HAP-1 (cell line): ENCODE results near the gene UBL4A.

ENCODE experiments used
- DNase-seq, 2 experiments: peaks; one replicate each; pipeline ENCODE4 v3.0.0-alpha.2; 2016 to 2020; ENCODE audit warnings: low spot score in 2 of 2
- H3K27me3 ChIP-seq: fragments of 250-450 bp; sonication (Bioruptor Pico); 2 replicates; pipeline ENCODE4 v1.5.1; 2020; ENCODE audit warnings: low read depth, mild to moderate bottlenecking, moderate library complexity
- H3K36me3 ChIP-seq: fragments of 250-450 bp; sonication (Bioruptor Pico); replicated peaks from 2 replicates; pipeline ENCODE4 v1.5.1; 2020; ENCODE audit warnings: mild to moderate bottlenecking
- H3K4me1 ChIP-seq: fragments of 250-450 bp; sonication (Bioruptor Pico); 2 replicates; pipeline ENCODE4 v1.5.1; 2020; ENCODE audit warnings: mild to moderate bottlenecking
- H3K4me3 ChIP-seq: fragments of 250-450 bp; sonication (Bioruptor Pico); 2 replicates; pipeline ENCODE4 v1.5.1; 2020; ENCODE audit warnings: mild to moderate bottlenecking, moderate library complexity
- H3K9me3 ChIP-seq: fragments of 250-450 bp; sonication (Bioruptor Pico); 2 replicates; pipeline ENCODE4 v1.5.1; 2020; ENCODE audit warnings: mild to moderate bottlenecking, moderate library complexity
- in situ Hi-C: fragments of 300-500 bp; cut with MboI; formaldehyde crosslinking; loops from 3 replicates; pipeline ENCODE4 v1.14.3; 2020; ENCODE audit warnings: low sequenced_read_pairs, inconsistent platforms, mixed read lengths

Gene UBL4A

DNA sequence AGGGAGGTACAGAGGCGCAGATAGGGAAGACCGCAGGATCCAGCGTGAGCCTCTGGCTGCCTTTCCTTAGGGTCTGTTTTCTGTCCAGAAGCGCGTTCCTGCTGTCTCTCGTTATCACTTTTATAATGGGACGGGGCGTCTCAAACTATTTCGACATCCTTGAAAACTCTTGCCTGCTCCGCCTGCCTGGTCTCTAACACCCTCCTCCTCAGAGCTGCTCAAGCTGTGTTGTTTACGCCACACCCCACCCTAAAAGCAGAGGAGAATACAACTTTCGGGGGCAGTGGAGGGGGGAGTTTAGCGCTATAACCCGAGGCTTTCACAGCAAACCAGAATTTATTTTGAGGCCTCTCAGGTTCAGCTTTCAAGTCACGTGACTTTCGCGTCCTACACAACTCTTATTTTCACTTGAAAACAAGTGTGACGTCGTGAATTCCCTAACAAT is 30.3 kb upstream of the UBL4A start:
- no peaks in the 10 kb centered on the region; the same call in 1 of the 2 replicates for H3K36me3 ChIP-seq
- peaks cover 19% of the 10 kb centered on the region for H3K4me1 ChIP-seq
- no peaks in the 10 kb centered on the region for H3K9me3 ChIP-seq
- peak overlapping the region; percentile 96 for H3K4me3 ChIP-seq
- in situ Hi-C loops: no loop called here
- no peaks in the 10 kb centered on the region for H3K27me3 ChIP-seq
- DNase-seq: peak; percentile 71 to 79

DNA sequence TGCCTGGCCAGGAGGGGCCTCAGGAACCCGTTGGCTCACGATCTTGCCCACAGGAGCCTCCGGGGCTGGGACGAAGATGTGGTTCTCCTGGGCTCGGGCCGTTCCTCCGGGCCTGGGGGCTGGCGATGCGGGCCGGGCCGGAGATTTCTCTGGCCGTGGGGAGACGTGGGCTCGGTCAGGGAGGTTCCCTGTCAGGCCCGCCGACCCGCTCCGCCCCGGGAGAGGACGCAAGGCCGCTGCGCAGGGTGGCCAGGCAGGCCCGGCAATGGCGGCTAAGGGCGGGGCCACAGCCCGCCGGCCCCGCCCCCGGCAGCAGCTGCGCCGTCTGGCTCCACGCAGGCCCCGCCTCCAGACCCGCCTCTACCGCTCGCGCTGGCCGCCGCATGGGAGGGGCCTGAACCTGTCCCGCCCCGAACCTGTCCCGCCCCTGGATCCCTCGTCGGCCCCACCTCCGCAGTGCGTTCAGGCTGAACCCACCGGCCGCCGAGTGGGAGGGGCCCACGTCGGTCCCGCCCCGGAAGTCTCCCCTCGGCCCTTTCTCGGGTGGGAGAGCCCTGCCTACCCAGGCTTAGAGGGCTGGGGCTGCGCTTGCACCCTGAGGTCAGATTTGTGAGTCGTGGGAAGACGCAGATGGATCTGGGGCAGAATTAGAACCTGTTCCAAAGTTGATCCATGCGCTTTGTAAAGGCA is 29.7 kb upstream of the UBL4A start, which contains the start of gene FAM3A:
Gene FAM3A, minus strand, starts transcription at position 267 of the 690 bp plus-strand sequence. CDS start 460 bp downstream, outside the sequence.
- peaks cover 19% of the 10 kb centered on the region for H3K4me1 ChIP-seq
- peak within 1 kb of the TSS; percentile 96 for H3K4me3 ChIP-seq
- H3K36me3 ChIP-seq: peaks cover 5% of the 10 kb centered on the region
- in situ Hi-C loops: no loop called here
- peak; percentile 89 to 99 for DNase-seq
- no peaks in the 10 kb centered on the region for H3K9me3 ChIP-seq
- H3K27me3 ChIP-seq: no peaks in the 10 kb centered on the region

DNA sequence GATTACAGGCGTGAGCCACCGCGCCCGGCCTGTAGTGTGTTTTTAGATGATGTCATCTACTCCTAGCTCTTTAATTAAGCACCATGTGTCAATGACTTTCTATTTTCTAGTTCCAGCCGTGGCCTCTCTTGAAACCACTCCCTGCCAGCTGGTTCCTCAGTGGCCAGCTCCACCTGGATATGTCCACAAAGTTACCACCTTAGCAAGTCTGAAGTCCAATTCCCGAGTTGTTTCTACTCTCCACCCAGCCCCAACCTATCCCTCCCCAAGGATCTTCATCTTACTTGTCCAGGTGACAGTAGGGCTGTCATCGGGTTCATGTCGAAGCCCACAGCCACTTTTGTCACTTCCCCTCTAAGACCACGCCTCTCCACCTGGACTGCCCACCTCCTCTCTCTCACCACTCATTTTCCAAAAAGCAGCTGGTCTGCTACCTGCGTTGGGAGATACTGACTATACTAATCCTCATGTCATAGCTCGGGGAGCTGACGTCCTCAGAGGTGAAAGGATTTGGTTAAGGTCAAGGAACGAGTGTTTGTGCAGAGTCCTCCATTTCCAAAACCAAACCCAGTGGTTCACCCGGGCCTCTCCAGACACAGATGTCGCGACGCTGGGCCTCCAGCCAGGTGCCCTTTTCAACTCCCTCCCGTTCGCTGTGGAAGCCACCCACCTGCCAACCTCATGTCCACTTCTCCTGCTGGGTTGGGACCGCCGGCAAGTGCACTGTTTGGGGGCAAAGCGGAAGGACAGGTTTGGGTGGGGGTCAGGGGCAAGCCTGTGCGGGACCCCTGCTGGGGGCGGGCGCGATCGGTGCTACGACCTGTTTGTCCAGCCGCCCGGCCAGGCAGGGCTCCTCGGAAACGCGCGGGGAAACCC is 28.9 kb upstream of the UBL4A start:
- peak in 1 of 2 experiments; percentile 32 for DNase-seq

DNA sequence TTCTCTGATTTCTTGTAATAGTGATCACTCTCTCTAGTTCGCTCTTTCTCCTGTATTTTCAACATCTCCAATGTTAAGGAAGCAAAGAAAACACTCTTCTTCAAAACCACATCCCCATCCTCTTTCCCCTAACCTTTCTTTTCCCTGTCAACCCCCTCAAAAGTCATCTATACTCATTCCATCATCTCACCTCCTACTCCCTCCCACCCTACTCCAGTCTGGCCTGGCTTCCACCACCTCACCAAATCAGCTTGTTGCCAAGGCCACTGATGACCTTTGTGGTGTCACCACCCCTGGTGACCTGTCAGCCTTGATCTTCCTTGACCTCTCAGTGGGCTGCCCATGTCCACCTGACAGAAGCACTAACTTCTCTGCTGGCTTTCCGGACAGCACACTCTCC is 27.3 kb upstream of the UBL4A start:
- Histone ChIP-seq H3K9me3 (no peaks in the 10 kb centered on the region), H3K27me3 (no peaks in the 10 kb centered on the region), H3K4me1 (peaks cover 19% of the 10 kb centered on the region), H3K4me3 (no peak overlapping the region), H3K36me3 (peaks cover 24% of the 10 kb centered on the region)
- in situ Hi-C loops: no loop called here
- no peak for DNase-seq

More for the DNA sequence above, 28.9 kb upstream of the UBL4A start:
- H3K9me3 ChIP-seq: no peaks in the 10 kb centered on the region
- peaks cover 11% of the 10 kb centered on the region for H3K36me3 ChIP-seq
- in situ Hi-C loops: no loop called here
- peaks cover 19% of the 10 kb centered on the region for H3K4me1 ChIP-seq
- H3K4me3 ChIP-seq: peak overlapping the region; percentile 96
- H3K27me3 ChIP-seq: no peaks in the 10 kb centered on the region

DNA sequence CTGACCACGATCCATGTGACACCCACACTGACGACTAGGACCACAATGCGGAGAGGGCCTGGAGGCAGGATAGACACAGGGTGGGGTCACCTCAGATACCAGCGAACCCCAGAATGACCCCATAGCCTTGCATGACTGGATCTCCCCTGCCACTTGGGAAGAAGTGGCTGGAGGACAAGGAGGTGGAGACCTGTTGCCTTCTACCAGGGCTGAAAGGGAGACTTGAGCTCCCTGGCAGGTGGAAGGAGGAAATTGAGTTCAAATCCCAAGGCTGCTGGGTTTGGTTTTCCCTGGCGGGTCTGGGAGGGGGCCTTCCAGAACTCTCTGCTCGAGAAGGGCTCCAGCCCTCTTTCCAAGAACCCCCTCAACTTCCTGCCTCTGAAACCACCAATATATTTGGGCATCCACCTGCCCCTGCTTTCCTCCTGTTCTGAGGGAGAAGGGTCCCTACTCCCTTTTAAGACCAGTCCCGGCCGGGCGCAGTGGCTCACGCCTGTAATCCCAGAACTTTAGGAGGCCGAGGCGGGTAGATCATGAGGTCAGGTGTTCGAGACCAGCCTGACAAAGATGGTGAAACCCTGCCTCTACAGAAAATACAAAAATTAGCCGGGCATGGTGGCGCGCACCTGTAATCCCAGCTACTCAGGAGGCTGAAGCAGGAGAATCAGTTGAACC is 26.6 kb upstream of the UBL4A start:
- Histone ChIP-seq H3K4me3 (no peak overlapping the region), H3K36me3 (peaks cover 25% of the 10 kb centered on the region), H3K27me3 (no peaks in the 10 kb centered on the region), H3K4me1 (peaks cover 19% of the 10 kb centered on the region), H3K9me3 (no peaks in the 10 kb centered on the region)
- no peak for DNase-seq
- in situ Hi-C loops: no loop called here

DNA sequence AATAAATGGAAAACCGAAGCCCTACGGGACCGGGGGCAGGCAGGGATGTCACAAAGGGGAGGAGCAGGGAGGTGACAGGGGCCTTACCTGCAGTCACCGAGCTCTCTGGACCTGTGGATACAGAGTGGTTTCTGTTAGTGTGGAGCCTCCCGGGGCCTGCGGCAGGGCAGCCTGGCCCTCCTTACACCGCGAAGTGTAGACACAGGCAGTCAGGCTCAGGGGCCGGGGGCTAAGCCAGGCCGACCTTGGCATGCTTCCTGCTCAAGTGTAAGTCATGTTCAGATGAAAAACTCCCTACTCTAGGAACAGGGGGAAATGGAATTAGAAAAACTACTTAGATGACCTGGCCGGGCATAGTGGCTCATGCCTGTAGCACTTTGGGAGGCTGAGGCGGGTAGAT is 25.3 kb upstream of the UBL4A start:
- Histone ChIP-seq H3K4me1 (peaks cover 10% of the 10 kb centered on the region), H3K9me3 (no peaks in the 10 kb centered on the region), H3K27me3 (no peaks in the 10 kb centered on the region), H3K4me3 (no peak overlapping the region), H3K36me3 (peaks cover 35% of the 10 kb centered on the region)
- in situ Hi-C loops: no loop called here
- no peak for DNase-seq

DNA sequence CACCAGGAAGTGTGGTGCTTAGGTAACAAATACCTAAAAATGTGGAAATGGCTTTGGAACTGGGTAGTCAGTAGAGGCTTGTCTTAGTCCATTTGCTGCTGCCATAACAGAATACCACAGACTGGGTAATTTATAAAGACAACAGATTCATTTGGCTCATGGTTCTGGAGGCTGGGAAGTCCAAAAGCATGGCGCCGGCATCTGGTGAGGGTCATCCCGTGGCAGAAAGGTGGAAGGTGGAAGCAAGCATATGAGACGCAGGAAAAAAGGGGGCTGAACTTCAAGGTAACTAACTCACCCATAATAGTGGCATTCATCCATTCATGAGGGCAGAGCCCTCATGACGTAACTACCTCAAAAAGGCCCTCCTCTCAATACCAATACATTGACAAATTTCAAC is 23.0 kb upstream of the UBL4A start:
- Histone ChIP-seq H3K27me3 (no peaks in the 10 kb centered on the region), H3K4me3 (no peak overlapping the region), H3K9me3 (no peaks in the 10 kb centered on the region), H3K4me1 (no peaks in the 10 kb centered on the region), H3K36me3 (peaks cover 52% of the 10 kb centered on the region)
- no peak for DNase-seq
- in situ Hi-C loops: no loop called here

DNA sequence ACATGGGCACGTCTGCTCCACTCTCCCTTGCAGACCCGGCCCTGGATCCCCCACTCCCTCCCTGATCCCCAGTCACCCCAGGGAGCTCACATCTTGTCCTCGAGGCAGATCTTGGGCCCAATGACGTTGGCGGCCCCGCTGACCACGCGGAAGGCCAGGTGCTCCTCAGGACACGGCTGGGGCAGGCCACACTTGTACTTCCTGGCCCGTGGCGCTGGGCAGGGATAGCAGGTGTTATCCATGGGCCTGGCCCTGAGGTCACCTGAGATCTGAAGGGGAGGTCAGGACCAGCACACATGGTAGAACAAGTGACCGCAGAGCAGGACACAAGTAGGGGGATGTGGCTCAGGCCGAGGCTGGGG is 21.9 kb upstream of the UBL4A start:
- Histone ChIP-seq H3K27me3 (no peaks in the 10 kb centered on the region), H3K9me3 (no peaks in the 10 kb centered on the region), H3K36me3 (peaks cover 52% of the 10 kb centered on the region), H3K4me1 (no peaks in the 10 kb centered on the region), H3K4me3 (no peak overlapping the region)
- no peak for DNase-seq
- in situ Hi-C loops: no loop called here

DNA sequence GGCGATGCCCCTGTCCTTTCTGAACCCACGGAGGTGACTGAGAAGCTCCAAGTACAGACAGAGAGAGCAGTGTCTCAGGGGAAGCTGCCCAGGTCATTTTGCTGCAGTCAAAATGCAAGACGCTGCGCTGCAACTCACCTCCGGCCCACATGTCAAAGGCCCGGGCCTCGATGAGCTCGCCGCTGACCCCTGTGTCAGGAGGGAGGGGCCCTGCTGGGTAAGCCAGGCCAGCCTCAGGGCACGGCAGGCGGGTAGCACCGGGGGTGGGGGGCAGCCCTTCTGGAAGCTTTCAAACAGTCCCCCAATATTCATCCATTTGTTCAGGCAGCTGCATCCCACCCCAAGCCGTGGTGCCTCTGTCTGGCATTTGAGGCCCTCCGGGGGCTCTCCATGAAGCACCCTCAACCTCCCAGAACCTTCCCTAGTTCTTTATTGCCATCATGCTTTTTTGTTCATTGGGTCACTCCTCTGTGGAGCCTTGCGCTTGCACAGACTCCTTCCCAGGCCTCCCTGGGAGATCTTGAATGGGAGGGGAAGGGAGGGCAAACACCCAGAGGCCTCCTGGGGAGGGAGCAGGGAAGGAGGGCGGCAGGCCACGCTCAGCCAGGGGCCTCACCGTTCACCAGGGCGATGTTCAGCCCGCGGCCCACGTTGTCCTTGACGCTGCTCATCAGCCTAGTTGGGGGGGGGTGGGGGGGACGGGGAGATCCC is 21.4 kb upstream of the UBL4A start:
- no peaks in the 10 kb centered on the region for H3K9me3 ChIP-seq
- no peaks in the 10 kb centered on the region for H3K27me3 ChIP-seq
- no peak for DNase-seq
- H3K4me3 ChIP-seq: no peak overlapping the region
- in situ Hi-C loops: no loop called here
- H3K36me3 ChIP-seq: peaks cover 52% of the 10 kb centered on the region
- H3K4me1 ChIP-seq: no peaks in the 10 kb centered on the region

DNA sequence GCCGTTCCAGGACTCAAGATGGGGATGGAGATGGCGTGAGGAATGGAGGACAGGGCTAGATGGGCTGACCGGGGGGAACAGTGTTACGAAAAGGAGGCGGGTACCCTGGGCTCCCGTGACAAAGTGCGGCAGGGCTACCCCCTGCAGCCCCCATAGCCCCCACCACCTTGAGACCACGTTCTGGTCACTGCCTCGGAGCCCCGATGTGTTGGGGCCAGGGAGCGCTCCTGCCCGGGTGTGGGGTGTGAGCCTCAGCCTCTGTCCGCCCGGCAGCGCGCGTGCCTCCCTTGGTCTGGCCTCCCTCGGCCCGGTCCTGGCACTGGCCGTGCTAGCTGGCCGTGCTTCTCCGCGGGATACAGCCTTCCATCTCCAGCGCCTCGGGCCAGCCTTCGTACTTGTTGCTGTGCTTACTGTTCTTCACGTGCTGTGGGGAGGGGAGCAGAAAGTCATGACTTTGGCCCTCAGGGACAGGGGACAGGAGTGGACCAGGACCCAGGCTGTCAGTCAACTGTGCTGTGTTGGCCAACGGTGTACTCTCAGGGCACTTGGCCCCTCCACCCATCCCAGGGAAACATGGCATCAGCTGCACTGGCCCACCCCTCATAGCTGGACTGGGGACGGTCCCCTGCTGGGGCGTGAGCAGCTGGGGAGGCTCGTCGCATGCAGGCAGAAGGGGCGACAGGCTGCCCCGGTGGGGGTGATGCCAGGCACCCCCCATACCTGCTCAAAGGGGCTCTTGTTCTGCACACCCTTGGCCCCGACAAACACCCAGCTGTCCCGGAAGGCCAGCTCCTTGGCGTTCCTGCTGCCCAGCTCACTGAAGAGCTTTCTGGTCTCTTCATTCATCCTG is 20.3 kb upstream of the UBL4A start:
- no peak for DNase-seq
- H3K36me3 ChIP-seq: peaks cover 52% of the 10 kb centered on the region
- H3K4me1 ChIP-seq: no peaks in the 10 kb centered on the region
- no peak overlapping the region for H3K4me3 ChIP-seq
- H3K9me3 ChIP-seq: no peaks in the 10 kb centered on the region
- H3K27me3 ChIP-seq: no peaks in the 10 kb centered on the region
- in situ Hi-C loops: no loop called here

DNA sequence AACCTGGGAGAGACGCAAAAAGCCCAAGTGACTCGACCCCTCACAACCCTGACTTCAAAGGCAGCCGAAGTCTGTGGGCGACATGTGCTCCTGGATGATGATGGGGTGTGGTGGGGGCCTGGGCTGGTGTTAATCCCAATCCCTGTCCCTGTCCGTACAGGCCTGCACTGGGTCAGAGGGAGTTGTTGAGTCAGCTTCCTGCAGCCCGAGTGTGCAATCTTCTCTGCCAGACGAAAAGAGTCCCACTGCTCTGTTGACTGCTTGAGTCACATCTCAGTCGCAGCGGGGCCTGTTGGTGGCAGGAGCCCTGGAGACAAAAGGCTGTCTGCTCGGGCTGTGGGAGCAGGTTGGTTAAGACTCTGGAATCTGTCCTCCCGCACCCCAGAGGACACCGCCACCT is 19.3 kb upstream of the UBL4A start:
- H3K4me3 ChIP-seq: no peak overlapping the region
- H3K4me1 ChIP-seq: no peaks in the 10 kb centered on the region
- no peaks in the 10 kb centered on the region for H3K27me3 ChIP-seq
- in situ Hi-C loops: no loop called here
- H3K36me3 ChIP-seq: peaks cover 43% of the 10 kb centered on the region
- no peak for DNase-seq
- H3K9me3 ChIP-seq: no peaks in the 10 kb centered on the region

DNA sequence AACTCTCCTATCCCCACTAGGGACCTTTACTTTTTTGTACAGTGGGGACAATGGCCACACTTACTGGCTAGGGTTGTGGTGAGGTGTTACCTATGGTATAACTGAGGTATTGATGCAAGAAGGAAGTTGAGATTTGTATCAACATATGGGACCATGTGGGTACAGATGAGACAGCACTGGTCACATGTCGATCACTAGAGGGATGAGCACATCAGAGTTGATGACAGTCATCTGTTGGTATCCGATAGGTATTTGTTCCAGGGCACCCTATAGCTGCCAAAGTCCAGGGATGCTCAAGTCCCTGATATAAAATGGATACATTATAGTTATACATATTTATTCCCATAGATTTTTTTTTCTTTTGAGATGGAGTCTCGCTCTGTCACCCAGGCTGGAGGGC is 16.6 kb upstream of the UBL4A start:
- Histone ChIP-seq H3K4me3 (no peak overlapping the region), H3K27me3 (no peaks in the 10 kb centered on the region), H3K4me1 (peaks cover 12% of the 10 kb centered on the region), H3K9me3 (no peaks in the 10 kb centered on the region), H3K36me3 (peaks cover 27% of the 10 kb centered on the region)
- in situ Hi-C loops: no loop called here
- DNase-seq: no peak

DNA sequence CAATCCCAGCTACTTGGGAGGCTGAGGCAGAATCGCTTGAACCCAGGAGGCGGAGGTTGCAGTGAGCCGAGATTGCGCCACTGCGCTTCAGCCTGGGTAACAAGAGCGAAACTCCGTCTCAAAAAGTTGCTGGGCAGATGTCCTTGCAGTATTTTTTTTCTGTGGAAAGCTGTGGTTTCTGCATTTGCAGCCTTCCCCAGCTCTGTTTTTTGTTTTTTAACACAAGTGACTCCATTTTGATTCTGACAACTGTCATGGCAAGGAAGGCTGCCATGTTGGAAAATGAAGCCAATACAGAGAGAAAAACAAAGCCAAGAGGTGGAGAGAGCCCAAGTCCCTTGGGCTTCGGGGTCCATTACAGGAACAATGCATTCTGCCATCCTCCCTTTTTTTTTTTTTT is 15.7 kb upstream of the UBL4A start:
- Histone ChIP-seq H3K9me3 (no peaks in the 10 kb centered on the region), H3K4me3 (no peak overlapping the region), H3K27me3 (no peaks in the 10 kb centered on the region), H3K4me1 (peaks cover 12% of the 10 kb centered on the region), H3K36me3 (peaks cover 20% of the 10 kb centered on the region)
- no peak for DNase-seq
- in situ Hi-C loops: no loop called here
